ENCODE data around the gene EID3. TPM values are rescaled to one million over a fixed set of nuclear protein-coding genes. Genes with fewer than 3 reads are reported as not detected.

Gene EID3
- total RNA-seq (10 to 100 TPM; 59.3 to 63.0 TPM), polyA plus RNA-seq (ENCODE audit: insufficient read depth, low read depth, low replicate concordance) (139 TPM)
- long read RNA-seq, donor 1, transcript EID3-201 (1 exons, 1,467 nt), result major isoform, 5 of 5 reads
- long read RNA-seq, donor 1, partial matches to known transcripts, result 0 of 5 reads
- long read RNA-seq, donor 1, other reads (novel, unspliced or antisense), result 0 of 5 reads
- long read RNA-seq, donor 2, transcript EID3-201 (1 exons, 1,467 nt), result major isoform, 5 of 5 reads
- long read RNA-seq, donor 2, partial matches to known transcripts, result 0 of 5 reads
- long read RNA-seq, donor 2, other reads (novel, unspliced or antisense), result 0 of 5 reads

DNA sequence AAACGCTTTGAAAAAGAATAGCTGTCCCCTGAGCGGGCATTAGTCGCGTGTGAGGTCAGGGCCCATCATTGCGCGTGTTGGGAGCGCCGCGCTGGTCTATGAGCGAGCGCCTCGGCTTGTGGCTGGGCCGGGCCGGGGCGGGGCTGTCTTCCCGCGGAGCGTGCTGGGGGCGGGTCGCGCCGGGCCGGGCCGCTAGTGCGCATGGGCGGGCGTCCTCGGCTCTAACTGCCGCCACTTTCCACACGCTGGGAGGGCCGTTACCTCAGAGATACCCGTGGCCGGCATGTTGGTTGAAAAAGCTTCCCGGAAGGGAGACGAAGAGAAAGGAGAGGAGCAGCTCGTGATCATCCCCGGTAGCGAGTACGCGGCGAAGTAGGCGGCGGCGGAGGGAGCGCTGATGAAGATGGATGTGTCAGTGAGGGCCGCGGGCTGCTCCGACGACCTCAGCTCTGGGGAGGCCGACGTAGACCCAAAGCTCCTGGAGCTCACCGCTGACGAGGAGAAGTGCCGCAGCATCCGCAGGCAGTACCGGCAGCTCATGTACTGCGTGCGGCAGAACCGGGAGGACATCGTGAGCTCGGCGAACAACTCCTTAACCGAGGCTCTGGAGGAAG lies at the start of gene EID3:
Gene EID3 (plus strand): TSS at position 202 of the 614 bp plus-strand sequence. CDS start 196 bp downstream, at position 398.
- WGBS, 2 donors, result 7 to 24% methylated on average over 11 to 63 of the region's 63 CpGs
- TF ChIP-seq, protein P1, sequence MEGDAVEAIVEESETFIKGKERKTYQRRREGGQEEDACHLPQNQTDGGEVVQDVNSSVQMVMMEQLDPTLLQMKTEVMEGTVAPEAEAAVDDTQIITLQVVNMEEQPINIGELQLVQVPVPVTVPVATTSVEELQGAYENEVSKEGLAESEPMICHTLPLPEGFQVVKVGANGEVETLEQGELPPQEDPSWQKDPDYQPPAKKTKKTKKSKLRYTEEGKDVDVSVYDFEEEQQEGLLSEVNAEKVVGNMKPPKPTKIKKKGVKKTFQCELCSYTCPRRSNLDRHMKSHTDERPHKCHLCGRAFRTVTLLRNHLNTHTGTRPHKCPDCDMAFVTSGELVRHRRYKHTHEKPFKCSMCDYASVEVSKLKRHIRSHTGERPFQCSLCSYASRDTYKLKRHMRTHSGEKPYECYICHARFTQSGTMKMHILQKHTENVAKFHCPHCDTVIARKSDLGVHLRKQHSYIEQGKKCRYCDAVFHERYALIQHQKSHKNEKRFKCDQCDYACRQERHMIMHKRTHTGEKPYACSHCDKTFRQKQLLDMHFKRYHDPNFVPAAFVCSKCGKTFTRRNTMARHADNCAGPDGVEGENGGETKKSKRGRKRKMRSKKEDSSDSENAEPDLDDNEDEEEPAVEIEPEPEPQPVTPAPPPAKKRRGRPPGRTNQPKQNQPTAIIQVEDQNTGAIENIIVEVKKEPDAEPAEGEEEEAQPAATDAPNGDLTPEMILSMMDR (IDR thresholded peaks at IDR 0.05), result no peak
- TF ChIP-seq POLR2A (IDR thresholded peaks at IDR 0.05), result no peak
- peak within 1 kb of the TSS; percentile 82 to 85 for H3K27ac ChIP-seq
- no peaks in the 10 kb centered on the region for H3K36me3 ChIP-seq (ENCODE audit: low read depth, missing control alignments)
- peak; percentile 93 for DNase-seq
- intact Hi-C loops (cut with DNase I; ENCODE audit: low total_unique reads), result no loop called here
- peak within 1 kb of the TSS; percentile 55 to 61 for H3K4me3 ChIP-seq
- no peaks in the 10 kb centered on the region for H3K9me3 ChIP-seq
- peaks cover 28% of the 10 kb centered on the region for H3K4me1 ChIP-seq
- no peaks in the 10 kb centered on the region for H3K27me3 ChIP-seq

DNA sequence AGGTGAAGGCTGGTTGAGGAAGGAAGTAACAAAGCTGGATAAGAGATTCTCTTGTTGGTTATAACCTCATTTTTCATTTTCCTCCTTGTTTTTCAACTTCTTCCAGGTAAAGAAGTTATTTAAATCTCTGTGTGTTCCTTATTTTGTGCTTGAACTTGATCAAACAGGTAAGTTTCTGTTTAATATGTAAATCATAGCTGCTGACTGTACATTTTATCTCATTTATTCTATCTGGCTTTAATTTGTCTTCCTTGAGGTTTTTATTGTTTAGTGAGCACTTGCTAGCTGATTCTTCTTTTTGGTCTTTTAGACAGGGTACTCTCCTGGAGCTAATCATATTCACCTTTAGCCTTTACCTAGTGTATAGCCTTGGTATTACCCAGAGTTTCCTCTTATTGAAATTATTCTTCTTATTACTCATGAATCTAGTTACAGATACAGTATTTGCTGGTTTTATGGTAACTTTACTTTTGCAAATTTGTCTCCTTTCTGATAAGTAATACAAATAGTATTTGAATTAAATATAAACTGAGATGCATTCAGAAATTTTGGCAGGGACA lies 45.5 kb upstream of the EID3 start:
- Histone ChIP-seq H3K4me3 (no peak overlapping the region), H3K27ac (no peak overlapping the region), H3K4me1 (no peaks in the 10 kb centered on the region), H3K27me3 (no peaks in the 10 kb centered on the region), H3K36me3 (ENCODE audit: low read depth, missing control alignments) (no peaks in the 10 kb centered on the region), H3K9me3 (no peaks in the 10 kb centered on the region)
- DNase-seq, result no peak
- intact Hi-C loops (cut with DNase I; ENCODE audit: low total_unique reads), result no loop called here
- TF ChIP-seq, protein P1 (IDR thresholded peaks at IDR 0.05), result no peak
- TF ChIP-seq POLR2A (IDR thresholded peaks at IDR 0.05), result no peak

DNA sequence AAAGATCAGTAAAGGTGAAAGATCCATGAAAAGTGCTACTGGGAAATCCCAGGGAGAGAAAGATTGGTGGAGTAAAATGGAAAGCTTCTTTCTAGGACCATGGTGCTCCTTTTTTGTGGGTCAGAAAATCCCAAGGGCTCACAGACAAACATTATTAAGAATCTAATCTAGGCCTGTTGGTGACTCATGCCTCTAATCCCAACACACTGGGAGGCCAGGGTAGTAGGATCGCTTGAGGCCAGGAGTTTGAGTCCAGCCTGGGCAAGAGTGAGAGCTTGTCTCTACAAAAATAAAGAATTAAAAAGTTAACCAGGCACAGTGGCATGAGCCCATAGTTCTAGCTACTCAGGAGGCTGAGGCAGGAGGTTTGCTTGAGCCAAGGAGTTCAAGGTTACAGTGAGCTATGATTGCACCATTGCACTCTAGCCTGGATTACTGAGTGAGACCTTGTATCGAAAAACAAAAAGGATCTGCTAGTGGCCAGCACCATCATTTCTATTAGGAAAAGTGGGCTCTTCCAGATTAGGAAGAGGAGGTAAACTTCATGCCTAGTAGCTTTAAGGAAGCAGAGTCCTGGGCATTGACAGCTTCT lies 45.0 kb upstream of the EID3 start:
- Histone ChIP-seq H3K9me3 (no peaks in the 10 kb centered on the region), H3K27me3 (no peaks in the 10 kb centered on the region), H3K4me1 (no peaks in the 10 kb centered on the region), H3K27ac (no peak overlapping the region), H3K36me3 (ENCODE audit: low read depth, missing control alignments) (no peaks in the 10 kb centered on the region), H3K4me3 (no peak overlapping the region)
- TF ChIP-seq, protein P1 (IDR thresholded peaks at IDR 0.05), result no peak
- no peak for TF ChIP-seq POLR2A (IDR thresholded peaks at IDR 0.05)
- intact Hi-C loops (cut with DNase I; ENCODE audit: low total_unique reads), result no loop called here
- no peak for DNase-seq
- 69 to 89% methylated on average over 2 of the region's 2 CpGs for WGBS, 2 donors

DNA sequence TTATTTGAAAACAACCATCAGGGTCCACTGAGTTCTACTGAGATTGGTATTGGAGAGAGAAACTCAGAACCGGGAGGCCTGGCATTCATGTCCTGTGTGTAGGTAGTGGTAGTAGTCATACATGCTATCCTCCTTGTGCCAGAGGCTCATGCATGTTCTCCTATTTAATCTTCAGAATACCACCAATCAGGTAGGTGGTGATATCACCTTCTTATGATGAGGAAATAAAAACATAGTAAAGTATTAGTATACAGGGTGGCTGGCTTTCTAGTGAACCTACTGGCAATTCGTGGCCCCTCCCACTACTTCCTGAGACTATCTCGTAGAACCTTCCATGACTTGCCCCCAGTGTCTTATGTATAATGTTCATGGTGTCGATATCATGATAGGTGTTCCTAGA lies 40.5 kb upstream of the EID3 start:
- H3K4me3 ChIP-seq, result no peak overlapping the region
- H3K36me3 ChIP-seq (ENCODE audit: low read depth, missing control alignments), result no peaks in the 10 kb centered on the region
- TF ChIP-seq, protein P1 (IDR thresholded peaks at IDR 0.05), result no peak
- no peaks in the 10 kb centered on the region for H3K27me3 ChIP-seq
- H3K9me3 ChIP-seq, result no peaks in the 10 kb centered on the region
- DNase-seq, result no peak
- intact Hi-C loops (cut with DNase I; ENCODE audit: low total_unique reads), result no loop called here
- no peak overlapping the region for H3K27ac ChIP-seq
- no peaks in the 10 kb centered on the region for H3K4me1 ChIP-seq
- 81 to 90% methylated on average over 4 of the region's 4 CpGs for WGBS, 2 donors
